GM12872 (cell line): ENCODE data around the gene ZNF486.

Experiments
- TF ChIP-seq, protein P1 (sequence below): IDR thresholded peaks from 3 replicates; pipeline ENCODE4 v1.5.1; 2011; ENCODE audit warnings: low read depth, mild to moderate bottlenecking, low read length, moderate library complexity; ENCODE audit not compliant: insufficient read depth

ZNF486 gene

DNA sequence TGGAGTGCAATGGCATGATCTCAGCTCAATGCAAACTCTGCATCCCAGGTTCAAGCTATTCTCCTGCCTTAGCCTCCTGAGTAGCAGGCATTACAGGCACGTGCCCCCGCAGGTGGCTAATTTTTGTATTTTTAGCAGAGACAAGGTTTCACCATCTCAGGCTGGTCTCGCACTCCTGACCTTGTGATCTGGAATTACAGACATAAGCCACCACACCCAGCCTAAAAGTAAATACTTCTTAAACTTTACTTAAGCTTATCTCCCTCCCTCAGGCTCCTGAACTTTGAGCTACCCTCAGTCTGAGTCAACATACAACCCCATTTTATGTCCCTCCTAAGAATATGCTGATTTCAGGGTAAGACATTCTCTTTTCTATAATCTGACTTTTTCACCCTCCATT, 66.1 kb downstream of the ZNF486 start:
- TF ChIP-seq, protein P1, sequence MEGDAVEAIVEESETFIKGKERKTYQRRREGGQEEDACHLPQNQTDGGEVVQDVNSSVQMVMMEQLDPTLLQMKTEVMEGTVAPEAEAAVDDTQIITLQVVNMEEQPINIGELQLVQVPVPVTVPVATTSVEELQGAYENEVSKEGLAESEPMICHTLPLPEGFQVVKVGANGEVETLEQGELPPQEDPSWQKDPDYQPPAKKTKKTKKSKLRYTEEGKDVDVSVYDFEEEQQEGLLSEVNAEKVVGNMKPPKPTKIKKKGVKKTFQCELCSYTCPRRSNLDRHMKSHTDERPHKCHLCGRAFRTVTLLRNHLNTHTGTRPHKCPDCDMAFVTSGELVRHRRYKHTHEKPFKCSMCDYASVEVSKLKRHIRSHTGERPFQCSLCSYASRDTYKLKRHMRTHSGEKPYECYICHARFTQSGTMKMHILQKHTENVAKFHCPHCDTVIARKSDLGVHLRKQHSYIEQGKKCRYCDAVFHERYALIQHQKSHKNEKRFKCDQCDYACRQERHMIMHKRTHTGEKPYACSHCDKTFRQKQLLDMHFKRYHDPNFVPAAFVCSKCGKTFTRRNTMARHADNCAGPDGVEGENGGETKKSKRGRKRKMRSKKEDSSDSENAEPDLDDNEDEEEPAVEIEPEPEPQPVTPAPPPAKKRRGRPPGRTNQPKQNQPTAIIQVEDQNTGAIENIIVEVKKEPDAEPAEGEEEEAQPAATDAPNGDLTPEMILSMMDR: no peak

GRCh38 chr19:20235156-20235555, 68.1 kb downstream of the ZNF486 start:
- TF ChIP-seq, protein P1: no peak

DNA sequence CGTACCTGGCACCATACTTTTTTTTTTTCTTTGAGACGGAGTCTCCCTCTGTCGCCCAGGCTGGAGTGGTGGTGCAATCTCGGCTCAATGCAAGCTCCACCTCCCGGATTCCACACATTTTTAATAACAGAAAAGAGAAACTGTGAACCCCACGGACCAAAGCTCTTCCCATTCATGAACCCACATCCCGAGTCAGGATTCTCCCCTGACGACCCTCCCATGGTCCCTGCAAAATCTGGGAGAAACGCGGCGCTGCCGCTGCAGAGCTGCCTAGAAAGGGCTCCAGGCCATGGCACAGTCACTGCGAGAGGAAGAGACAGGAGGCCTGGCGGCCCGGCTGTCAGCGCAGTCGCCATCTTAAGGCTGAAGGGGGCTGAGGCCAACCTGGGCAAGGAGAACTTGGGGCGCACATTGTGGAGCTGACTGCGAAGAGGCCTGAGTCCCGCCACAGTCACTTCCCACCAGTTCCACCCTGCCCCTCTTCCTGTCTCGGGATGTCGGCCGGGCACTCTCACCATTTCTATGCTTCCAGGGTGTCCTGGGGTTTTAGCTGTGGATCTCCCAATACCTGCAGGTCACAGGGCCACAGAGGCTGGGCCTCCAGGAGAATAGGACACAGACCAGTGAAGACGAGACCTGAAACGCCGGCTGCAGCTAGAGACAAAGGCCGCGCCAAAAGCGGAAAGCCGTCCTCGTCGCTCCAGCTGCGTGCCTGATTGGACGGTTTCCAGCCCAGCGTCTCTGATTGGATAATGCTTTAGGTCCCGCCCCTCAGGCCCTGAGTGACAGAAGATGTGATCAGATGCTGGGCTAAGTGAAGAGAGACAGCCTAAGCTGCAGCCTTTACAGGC, 71.0 kb downstream of the ZNF486 start:
- TF ChIP-seq, protein P1: no peak

DNA sequence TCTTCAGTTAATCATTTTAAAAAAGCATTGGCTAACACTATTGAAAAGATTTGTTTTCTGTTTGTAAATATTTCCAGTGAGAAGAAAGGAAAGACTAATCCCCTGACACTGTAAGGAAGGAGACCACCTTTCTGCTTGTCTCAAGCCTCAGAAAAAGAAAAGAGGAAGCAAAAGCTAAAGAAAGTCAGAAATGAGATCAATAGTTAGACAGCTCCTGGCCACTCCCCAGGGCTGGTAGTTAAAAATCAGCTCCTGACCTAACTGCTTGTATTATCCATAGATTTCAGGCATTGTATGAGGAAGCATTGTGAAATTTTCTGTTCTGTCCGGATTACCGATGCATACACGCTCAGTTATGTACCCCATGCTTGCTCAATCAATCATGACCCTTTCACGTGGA, 76.6 kb downstream of the ZNF486 start:
- TF ChIP-seq, protein P1: no peak

DNA sequence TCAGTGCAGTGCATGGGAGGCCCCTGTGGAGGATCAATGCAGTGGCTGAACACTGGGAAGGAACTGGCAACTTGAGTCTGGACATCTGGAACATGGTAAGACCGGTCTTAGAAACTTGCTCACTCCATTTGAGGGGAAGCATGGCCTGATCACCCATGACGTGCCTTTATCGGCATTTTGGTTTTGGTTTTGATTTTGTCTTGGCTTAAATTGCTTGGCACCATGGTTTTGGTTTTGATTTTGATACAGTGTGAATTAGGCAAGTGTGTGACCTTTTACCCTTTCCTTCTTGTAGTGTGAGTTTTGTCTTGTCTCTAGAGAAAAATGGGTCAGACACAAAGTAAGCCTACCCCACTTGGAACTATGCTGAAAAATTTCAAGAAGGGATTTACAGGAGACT, 77.3 kb downstream of the ZNF486 start:
- TF ChIP-seq, protein P1: no peak

- TF ChIP-seq, protein P1: no peak
These were observed 78.3 kb downstream of the ZNF486 start for GRCh38 chr19:20245309-20245708.

DNA sequence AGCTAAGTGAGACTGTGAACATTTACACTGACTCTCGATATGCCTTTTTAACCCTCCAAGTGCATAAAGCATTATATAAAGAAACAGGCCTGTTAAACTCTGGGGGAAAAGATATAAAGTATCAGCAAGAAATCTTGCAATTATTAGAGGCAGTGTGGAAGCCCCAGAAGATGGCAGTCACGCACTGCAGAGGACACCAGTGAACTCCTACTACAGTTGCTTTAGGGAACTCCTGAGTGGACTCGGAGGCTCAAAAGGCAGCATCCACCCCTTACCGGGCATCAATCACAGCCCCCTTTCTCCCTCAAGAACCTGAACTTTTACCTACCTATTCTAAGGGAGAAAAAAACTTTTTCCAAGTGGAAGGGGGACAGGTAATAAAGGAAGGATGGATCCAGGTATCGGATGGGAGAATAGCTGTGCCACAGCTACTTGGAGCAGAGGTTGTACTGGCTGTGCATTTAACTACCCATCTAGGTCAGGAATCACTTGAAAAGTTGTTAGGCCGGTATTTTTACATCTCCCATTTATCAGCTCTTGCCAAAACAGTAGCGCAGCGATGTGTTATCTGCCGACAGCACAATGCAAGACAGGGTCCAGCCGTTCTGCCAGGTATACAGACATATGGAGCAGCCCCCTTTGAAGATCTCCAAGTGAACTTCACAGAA, 80.1 kb downstream of the ZNF486 start:
- TF ChIP-seq, protein P1: no peak
